ENCODE data around the gene C1QL1.

DNA sequence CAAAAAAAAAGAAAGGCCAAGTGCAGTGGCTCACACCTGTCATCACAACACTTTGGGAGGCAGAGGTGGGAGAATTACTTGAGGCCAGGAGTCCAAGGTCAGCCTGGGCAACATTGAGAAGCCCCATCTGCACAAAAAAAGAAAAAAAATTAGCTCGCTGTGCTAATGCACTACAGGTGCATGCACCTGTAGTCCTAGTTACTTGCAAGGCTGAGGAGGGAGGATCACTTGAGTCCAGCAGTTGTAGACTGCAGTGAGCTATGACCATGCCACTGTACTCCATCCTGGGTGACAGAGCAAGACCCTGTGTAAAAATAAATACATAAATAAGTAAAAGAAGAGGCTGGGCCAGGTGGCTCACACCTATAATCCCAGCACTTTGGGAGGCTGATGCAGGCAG, 43.7 kb upstream of the C1QL1 start:
- TF ChIP-seq POLR2A (IDR thresholded peaks at IDR 0.05; ENCODE audit: low read length) (no peak), GATA1 (IDR thresholded peaks at IDR 0.05; ENCODE audit: low read depth, low read length) (no peak)
